Astrocyte of the spinal cord (primary cell): ENCODE measurements around the gene RNF32.
"Not testable (repeated sequence)": the region's sequence is repeated elsewhere in the genome, so short reads cannot be mapped to it uniquely, and the experiment has no call there.

Experiments
- DNase-seq: peaks from one replicate; pipeline ENCODE4 v3.0.0; 2011; ENCODE audit warnings: low read depth, low spot score
- H3K4me3 ChIP-seq: 2 replicates; pipeline ENCODE4 v1.5.1; 2011; ENCODE audit warnings: low read depth, mild to moderate bottlenecking, low read length, moderate library complexity
- in situ Hi-C: cut with HindIII; loops from 2 replicates; pipeline ENCODE4 v1.10.0; 2017; ENCODE audit warnings: low sequenced_read_pairs
- TF ChIP-seq, protein P1 (sequence below): IDR thresholded peaks from 2 replicates; pipeline ENCODE4 v1.5.1; 2012; ENCODE audit warnings: low read depth, mild to moderate bottlenecking, low read length, inconsistent platforms

The RNF32 gene

GRCh38 chr7:156634117-156634516, 6.5 kb upstream of the RNF32 start:
- H3K4me3 ChIP-seq = no peak overlapping the region
- in situ Hi-C loops = no loop called here
- TF ChIP-seq, protein P1, sequence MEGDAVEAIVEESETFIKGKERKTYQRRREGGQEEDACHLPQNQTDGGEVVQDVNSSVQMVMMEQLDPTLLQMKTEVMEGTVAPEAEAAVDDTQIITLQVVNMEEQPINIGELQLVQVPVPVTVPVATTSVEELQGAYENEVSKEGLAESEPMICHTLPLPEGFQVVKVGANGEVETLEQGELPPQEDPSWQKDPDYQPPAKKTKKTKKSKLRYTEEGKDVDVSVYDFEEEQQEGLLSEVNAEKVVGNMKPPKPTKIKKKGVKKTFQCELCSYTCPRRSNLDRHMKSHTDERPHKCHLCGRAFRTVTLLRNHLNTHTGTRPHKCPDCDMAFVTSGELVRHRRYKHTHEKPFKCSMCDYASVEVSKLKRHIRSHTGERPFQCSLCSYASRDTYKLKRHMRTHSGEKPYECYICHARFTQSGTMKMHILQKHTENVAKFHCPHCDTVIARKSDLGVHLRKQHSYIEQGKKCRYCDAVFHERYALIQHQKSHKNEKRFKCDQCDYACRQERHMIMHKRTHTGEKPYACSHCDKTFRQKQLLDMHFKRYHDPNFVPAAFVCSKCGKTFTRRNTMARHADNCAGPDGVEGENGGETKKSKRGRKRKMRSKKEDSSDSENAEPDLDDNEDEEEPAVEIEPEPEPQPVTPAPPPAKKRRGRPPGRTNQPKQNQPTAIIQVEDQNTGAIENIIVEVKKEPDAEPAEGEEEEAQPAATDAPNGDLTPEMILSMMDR = no peak
- no peak for DNase-seq

DNA sequence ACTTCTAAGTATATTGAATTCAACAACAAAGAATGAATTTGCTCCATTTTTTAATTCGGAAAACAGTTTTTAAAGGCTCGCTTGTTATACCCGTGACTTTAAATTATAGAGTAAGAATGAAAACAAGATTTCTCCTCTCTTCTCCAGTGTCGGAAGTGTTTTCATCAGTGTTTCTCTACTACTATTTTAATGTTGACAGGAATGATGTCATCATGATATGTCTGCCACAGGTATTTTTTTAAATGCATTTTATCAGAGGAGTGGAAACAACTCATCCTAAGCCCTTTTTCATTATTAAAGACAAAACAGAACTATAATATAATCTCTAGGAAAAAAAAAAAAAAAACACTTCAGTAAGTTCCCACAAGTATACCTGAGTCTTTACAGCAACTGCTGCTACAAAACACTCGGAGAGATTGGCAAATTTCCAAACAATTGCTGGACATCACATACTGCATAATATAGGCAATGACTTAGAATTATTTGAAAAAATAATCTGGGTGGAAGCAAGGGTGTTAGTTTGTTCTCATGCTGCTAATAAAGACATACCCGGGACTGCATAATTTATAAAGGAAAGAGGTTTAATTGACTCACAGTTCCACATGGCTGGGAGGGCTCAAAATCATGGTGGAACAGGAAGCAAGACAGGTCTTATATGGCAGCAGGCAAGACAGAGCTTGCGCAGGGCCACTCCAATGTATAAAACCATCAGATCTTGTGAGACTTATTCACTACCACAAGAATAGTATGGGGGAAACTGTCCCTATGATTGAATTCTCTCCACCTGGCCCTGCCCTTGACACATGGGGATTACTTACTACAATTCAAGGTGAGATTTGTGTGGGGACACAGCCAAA, 4.8 kb upstream of the RNF32 start:
- in situ Hi-C loops = no loop called here
- DNase-seq = no peak
- H3K4me3 ChIP-seq = no peak overlapping the region
- TF ChIP-seq, protein P1 = no peak

- H3K4me3 ChIP-seq, DNase-seq, in situ Hi-C loops: not testable (repeated sequence)
Observed at GRCh38 chr7:156637093-156637492, 3.5 kb upstream of the RNF32 start.

- in situ Hi-C loops = no loop called here
- DNase-seq = no peak
- no peak overlapping the region for H3K4me3 ChIP-seq
- TF ChIP-seq, protein P1 = no peak
Observed at GRCh38 chr7:156638443-156639077, 2.0 kb upstream of the RNF32 start.

DNA sequence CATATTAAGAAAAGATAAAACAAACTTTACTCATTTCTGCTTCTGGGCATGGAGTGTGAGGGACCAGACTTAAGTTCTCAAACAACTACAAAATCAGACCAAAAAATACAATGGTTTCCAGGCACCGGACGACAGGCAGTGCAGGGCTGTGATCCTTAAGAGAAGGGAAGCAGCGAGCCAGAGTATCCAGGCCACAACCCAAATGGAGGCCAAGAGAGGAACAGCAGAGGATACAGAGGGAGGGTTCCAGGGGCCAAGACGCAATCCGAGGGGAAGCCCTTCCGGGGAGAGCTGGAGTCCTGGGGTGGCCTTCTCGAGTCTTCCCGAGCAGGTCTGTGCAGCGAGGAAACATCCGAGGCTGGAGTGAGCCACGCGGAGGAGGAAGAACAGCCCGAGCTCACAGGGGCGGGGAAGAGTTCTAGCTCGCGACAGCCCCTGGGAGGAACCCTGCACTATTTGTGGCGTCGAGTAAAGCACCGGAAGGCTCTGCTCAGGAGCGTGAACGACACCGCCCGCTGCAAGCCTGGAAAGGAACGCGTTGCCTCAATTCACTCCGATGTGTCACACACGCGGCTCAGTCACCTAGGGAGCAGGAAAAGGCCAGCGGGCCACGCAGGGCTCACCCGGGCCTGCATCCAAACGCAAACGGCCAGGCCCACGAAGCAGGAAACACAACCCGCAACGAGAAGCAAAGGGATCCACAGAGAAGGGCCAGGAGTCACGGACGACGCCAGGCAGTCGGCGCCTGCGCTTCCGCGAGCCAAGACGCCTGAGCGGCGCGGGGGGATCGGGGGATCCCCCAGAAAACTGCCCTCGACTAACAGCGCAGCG, 933 bp upstream of the RNF32 start:
- TF ChIP-seq, protein P1 = no peak
- H3K4me3 ChIP-seq = peak overlapping the region; percentile 72
- in situ Hi-C loops = no loop called here
- DNase-seq = no peak

GRCh38 chr7:156640949-156641485, 443 bp downstream of the RNF32 start:
- peak overlapping the region; percentile 72 for H3K4me3 ChIP-seq
- in situ Hi-C loops = no loop called here
- TF ChIP-seq, protein P1 = no peak
- DNase-seq = peak; percentile 46
